ENCODE results near the gene LCE1A.

The LCE1A gene

DNA sequence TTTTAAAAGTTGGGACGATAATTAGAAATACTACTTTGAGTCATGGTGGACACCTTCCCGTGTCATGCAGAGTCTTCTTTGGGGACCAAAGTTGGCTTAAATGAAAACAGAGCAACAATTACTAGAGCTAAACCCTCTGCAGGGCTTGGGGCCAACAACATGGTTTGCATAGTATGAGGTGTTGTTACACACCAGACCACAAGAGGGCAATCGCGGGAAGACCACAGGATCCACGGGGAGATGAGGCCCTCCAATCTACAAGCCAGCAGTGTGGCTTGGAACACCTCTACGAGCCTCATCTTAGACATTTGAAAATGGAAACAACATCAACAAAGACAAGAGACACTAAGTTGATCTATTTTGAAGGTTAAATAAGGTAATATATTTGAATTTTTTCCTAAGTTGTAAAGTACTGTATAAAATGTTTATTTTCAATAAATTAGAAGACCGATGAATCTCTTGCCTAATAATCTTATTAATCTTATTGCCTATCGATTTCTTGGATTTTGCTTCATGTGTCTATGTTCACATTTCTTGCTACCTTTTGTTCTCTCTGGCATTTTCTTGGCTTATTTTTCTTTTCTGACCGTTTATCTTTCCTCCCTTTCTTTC, 42.6 kb downstream of the LCE1A start:
- in situ Hi-C loops (cut with HindIII; ENCODE audit: low sequenced_read_pairs): no loop called here

- in situ Hi-C loops (cut with HindIII; ENCODE audit: low sequenced_read_pairs): no loop called here
These were observed 43.8 kb downstream of the LCE1A start for GRCh38 chr1:152870831-152871730.

DNA sequence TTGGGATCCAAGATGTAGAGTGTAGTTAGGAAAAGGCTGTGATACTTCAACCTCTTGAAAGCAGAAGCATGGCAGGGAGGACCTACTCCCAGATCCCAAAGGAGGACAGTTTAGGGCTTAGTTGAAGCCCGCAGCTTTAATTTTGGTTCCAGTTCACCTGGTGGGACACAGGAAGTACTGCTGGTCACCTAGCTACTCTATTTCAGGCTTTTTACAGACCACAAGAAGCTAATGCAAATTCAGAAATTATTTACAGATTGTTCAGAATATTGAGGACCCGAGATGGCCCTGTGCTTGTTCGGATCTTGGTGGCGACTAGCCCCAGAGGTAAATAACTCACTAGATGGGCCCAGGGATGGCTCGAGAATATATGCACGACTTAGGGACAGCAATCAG, 44.5 kb downstream of the LCE1A start:
- in situ Hi-C loops (cut with HindIII; ENCODE audit: low sequenced_read_pairs): no loop called here

DNA sequence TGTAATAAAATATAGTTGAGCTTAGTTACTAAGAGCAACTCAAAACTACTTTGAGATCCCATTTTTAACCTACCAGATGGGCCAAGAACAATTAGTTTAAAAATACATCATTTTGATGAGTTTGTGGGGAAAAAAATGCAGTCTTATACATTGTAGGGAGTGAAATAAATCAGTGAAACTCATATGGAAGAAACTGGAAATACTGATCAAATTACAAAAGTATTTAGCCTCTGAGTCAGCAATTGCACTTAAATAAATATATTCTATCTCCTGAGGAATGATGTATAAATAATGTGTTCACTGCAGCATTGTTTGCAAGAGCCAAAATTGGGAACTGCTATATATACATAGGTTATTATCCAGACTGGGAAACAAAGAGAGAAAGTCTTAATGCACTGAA, 46.2 kb downstream of the LCE1A start:
- in situ Hi-C loops (cut with HindIII; ENCODE audit: low sequenced_read_pairs): no loop called here

DNA sequence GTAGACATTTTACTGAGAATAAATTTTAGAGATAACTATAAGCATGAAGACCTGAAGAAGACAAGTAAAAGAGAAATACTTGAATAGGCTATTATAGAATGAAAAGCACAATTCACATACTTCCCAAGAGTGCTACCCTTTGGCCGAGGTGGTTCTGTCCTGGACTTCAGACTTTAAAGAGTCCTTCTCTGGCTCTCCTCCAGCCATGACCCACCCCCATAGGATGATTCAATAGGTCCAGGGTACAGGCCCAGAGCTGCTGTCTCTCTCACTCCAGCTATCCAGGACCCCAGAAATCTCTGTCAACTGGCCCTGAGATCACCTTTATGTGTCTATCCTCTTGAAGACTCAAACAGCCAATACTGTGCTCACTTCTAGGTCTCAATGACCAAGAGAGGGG, 49.6 kb downstream of the LCE1A start:
- in situ Hi-C loops (cut with HindIII; ENCODE audit: low sequenced_read_pairs): no loop called here

All from DLD1 (cell line).